GM06990 (cell line): Measurements from ENCODE around the gene GNAI2.

Source experiments
- DNase-seq: peaks from one replicate; pipeline ENCODE4 v3.0.0-alpha.2; 2011; ENCODE audit not compliant: insufficient read length; ENCODE audit errors: extremely low read depth
- H3K27me3 ChIP-seq: replicated peaks from 2 replicates; pipeline ENCODE4 v1.6.0; 2011; ENCODE audit warnings: low read length; ENCODE audit not compliant: control insufficient read depth, insufficient read depth
- H3K36me3 ChIP-seq: 2 replicates; pipeline ENCODE4 v1.5.1; 2011; ENCODE audit warnings: low read length; ENCODE audit not compliant: control insufficient read depth, insufficient read depth
- H3K4me3 ChIP-seq: replicated peaks from 2 replicates; pipeline ENCODE4 v1.5.1; 2011; ENCODE audit warnings: low read depth, mild to moderate bottlenecking, control low read depth, low read length
- TF ChIP-seq, protein P1 (sequence below): IDR thresholded peaks from 2 replicates; pipeline ENCODE4 v1.5.1; 2011; ENCODE audit warnings: low read length, control low read depth, mild to moderate bottlenecking, inconsistent platforms; ENCODE audit not compliant: insufficient read depth, poor library complexity, severe bottlenecking

GNAI2 gene

GRCh38 chr3:50298836-50299637 lies 63.0 kb downstream of the GNAI2 start, which contains the start of the genes HYAL3 and NAA80:
Gene HYAL3, minus strand, starts transcription at chr3:50299405. Its CDS starts 3,803 bp downstream, at chr3:50295602.
Gene NAA80, minus strand, starts transcription at chr3:50299405. Its CDS starts 1,942 bp downstream, at chr3:50297463.
- DNase-seq: peak; percentile 99
- Histone ChIP-seq H3K36me3 (no peaks in the 10 kb centered on the region), H3K4me3 (peak within 1 kb of the TSS; percentile 76), H3K27me3 (no peaks in the 10 kb centered on the region)
- TF ChIP-seq, protein P1, sequence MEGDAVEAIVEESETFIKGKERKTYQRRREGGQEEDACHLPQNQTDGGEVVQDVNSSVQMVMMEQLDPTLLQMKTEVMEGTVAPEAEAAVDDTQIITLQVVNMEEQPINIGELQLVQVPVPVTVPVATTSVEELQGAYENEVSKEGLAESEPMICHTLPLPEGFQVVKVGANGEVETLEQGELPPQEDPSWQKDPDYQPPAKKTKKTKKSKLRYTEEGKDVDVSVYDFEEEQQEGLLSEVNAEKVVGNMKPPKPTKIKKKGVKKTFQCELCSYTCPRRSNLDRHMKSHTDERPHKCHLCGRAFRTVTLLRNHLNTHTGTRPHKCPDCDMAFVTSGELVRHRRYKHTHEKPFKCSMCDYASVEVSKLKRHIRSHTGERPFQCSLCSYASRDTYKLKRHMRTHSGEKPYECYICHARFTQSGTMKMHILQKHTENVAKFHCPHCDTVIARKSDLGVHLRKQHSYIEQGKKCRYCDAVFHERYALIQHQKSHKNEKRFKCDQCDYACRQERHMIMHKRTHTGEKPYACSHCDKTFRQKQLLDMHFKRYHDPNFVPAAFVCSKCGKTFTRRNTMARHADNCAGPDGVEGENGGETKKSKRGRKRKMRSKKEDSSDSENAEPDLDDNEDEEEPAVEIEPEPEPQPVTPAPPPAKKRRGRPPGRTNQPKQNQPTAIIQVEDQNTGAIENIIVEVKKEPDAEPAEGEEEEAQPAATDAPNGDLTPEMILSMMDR: peak; percentile 34

GRCh38 chr3:50299638-50299928 lies 63.6 kb downstream of the GNAI2 start:
- Histone ChIP-seq H3K27me3 (no peaks in the 10 kb centered on the region), H3K4me3 (peak overlapping the region; percentile 63), H3K36me3 (no peaks in the 10 kb centered on the region)
- DNase-seq: no peak
- TF ChIP-seq, protein P1: no peak

DNA sequence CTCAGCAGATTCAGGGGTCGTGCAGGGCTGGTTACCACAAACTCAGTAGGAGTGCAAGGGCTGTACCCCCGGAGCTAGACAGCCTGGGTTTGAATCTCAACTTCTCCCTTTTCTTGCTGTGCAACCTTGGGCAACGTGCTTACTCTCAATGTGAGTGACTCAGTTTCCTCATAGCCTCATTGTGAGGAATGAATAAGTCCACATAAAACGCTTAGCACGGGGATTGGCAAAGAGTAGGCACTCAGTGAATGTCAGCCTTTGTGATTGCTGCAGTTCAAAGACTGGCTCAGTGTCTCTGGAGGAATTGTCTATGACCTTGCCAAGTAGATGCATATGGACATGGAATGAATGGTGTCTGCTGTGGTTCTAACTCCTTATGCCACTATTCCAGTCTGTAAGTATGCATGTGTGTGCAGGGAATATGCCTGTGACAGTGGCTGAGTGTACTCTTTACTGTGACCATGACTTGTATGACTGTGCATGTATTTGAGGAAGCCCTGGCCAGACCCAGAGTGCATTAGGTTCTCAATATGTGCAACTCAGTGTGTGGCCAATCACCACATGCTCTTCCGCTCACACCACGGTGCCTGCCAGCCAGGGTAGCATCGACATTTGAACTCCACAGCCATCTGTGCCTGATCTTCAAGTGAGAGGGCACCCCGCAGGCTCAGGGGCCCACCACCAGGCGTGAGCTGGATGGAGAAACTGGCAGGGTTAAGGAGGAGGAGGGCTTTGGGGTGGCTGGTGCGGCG lies 64.1 kb downstream of the GNAI2 start:
- TF ChIP-seq, protein P1: no peak
- Histone ChIP-seq H3K4me3 (peak overlapping the region; percentile 63), H3K36me3 (no peaks in the 10 kb centered on the region), H3K27me3 (no peaks in the 10 kb centered on the region)
- DNase-seq: no peak

- Histone ChIP-seq H3K36me3 (no peaks in the 10 kb centered on the region), H3K27me3 (no peaks in the 10 kb centered on the region), H3K4me3 (no peak overlapping the region)
- TF ChIP-seq, protein P1: no peak
- DNase-seq: no peak
These were observed 64.8 kb downstream of the GNAI2 start for GRCh38 chr3:50300681-50301254.

DNA sequence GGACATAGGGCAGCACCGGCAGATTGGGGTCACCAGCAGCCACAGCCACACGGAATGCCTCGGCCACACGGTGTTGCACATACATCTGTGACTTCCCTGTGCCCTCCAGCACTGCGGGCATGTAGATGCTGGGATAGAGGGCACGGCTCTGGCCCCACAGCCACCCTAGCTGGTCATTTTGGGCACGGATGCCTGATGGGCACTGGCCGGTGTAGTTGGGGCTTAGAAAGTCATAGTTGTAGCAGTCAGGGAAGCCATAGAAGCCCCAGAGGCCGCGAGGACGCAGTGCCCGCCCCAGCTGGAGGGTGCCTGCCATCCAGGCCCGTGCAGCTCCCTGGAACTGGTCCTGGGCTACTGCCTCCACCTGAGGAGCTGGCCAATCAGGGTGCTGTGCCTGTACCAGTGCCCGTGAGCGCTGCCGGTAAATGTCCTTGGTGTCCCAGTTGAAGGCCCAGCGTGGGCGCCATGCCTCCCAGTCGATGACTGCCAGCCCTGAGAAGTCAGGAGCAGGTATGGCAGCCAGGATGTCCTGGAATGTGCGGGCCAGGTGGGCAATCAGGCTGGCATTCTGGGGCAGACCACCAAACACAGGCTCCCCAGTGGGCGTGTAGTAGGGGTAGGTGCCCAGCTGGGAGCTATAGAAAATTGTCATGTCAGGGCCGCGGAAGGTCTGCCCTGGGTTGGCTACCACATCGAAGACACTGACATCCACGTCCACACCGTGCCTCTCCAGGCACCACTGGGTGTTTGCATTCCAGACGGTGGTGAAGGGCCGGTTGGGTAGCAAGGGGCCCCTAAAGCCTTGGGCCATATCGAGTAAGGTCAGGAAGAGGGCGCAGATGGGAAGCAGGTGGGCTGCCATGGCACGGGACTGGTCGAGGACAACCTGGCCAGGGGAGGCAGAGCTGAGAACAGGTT lies 66.3 kb downstream of the GNAI2 start:
- H3K36me3 ChIP-seq: no peaks in the 10 kb centered on the region
- no peak for DNase-seq
- H3K4me3 ChIP-seq: no peak overlapping the region
- H3K27me3 ChIP-seq: no peaks in the 10 kb centered on the region
- TF ChIP-seq, protein P1: no peak
